SIG-M5 (cell line): ENCODE data around the gene C15orf61.

Source experiments
- DNase-seq: peaks from one replicate; lab custom pipeline; 2025; lab: John Stamatoyannopoulos, UW

C15orf61 gene

GRCh38 chr15:67549736-67550135 lies 28.8 kb downstream of the C15orf61 start:
- DNase-seq: no peak

GRCh38 chr15:67550522-67550921 lies 29.6 kb downstream of the C15orf61 start:
- DNase-seq: no peak

DNA sequence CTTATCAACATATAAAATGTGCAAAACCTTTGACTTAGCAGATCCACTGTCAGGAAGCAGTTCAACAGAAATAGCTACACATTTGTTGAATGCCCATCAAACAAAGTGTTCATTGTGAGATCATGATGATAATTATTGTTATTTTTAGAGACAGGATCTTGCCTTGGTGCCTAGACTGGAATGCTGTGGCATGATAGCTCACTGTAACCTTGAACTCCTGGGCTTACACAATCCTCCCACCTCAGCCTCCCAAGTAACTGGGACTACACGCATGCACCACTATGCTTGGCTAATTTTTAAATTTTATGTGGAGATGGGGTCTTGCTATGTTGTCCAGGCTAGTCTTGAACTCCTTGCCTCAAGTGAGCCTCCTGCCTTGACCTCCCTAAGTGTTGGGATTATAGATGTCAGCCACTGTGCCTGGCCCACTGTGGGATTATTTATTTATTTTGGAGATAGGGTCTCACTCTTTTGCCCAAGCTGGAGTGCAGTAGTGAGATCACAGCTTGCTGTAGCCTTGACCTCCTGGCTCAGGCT lies 30.3 kb downstream of the C15orf61 start:
- no peak for DNase-seq

- DNase-seq: no peak
Observed at GRCh38 chr15:67554580-67554979, 33.6 kb downstream of the C15orf61 start.

DNA sequence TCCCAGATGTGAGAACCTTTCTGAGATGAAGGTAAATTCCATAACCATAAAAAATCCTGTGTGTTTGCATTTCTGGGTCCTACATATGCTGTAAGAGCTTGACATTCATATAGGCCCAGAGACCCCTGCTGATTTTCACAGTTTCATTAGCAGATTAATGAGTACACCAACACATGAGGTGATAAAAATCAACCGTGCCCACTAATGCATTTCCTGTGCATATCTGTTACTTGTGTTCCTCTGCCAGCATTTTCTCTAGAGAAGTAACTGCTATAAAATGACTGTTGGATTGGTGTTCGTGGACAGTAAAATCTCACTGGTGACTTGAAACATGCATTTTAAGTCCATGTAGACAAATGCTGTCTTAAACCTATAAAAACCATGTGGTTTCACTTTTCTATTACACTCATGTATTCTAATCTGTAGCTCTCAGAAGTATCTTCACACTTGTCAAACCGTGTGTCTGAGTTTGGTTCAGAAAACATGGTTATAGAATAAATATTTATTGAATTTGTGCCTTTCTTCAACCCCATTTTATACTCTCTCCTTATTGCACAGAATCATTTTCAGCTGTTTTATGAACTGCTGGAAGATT lies 36.1 kb downstream of the C15orf61 start:
- no peak for DNase-seq

DNA sequence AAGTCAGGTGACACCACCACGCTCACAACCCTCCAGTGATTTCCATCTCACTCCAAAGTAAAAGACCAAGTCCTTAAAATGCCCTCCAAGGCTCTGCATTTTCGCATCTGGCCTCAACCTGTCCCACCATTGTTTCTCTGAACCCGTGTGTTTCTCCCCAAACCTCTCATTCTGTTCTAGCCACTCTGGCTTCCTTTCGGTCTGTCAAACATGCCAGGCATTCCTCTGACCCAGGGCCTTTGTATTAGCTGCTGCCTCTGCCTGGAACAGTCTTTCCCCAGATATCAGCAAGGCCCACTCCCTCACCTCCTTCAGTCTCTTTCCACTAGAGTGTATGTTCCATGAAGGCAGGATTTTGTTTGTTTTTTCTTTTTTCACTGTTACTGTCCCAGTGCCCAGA lies 37.6 kb downstream of the C15orf61 start:
- DNase-seq: no peak

DNA sequence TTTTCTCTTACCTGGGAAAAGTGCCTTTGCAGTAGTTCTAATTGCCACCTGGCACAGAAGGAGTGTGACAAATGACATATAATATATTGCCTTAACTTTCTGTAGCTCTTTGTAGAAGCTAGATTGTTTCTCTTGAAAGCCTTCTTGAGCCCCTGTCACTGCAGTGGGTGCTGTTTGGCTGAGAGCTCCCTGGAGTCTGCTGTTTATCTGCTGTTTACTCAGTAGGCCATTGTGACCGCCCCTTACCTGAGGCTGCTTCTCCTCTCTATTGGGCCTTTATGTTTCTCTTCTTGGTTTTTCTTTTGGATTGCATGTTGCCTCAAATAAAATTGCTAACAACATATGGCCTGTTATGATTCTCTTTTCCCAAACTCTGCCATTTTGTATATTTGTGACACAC lies 38.2 kb downstream of the C15orf61 start:
- DNase-seq: no peak

DNA sequence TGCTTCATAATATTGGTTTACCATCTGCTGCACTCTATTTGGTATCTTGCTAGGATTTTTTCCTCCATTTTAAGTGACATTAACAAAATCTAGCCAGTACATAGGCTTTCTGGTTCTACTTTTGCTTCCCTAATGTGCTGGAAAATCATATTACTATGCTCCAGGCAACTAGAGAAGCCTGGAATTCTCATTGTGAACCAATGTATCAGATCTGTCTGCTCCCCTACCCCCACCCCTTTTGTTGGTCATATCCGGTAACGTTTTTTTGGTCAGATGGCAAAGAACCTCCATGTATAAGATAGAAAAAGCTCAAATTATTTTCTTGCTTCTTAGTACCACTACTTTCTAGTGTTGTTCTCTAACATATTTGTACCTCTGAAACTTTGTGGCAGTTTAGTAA lies 38.6 kb downstream of the C15orf61 start:
- DNase-seq: no peak

DNA sequence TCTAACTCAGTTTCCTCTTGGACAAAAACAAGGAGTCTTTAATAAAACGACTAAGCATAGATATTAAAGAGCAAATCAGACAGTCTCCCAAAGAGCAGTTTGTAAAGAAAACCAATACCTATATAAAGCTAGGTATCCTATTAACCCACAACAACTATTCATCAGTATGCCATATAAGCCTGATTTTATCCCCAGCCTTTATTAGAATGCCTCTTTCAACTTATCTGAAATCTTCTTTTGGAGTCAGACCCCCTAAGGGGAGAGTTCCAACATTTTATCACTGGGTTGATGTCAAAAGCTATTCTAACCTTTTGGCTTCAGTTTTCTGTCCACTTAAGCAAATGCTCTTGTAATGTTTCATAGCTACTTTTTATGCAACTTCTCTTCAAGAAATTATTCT lies 39.4 kb downstream of the C15orf61 start:
- no peak for DNase-seq

- no peak for DNase-seq
Observed at GRCh38 chr15:67563092-67563491, 42.2 kb downstream of the C15orf61 start.

- DNase-seq: no peak
Observed at GRCh38 chr15:67564021-67564967, 43.4 kb downstream of the C15orf61 start.

GRCh38 chr15:67564968-67565345 lies 44.0 kb downstream of the C15orf61 start:
- no peak for DNase-seq

DNA sequence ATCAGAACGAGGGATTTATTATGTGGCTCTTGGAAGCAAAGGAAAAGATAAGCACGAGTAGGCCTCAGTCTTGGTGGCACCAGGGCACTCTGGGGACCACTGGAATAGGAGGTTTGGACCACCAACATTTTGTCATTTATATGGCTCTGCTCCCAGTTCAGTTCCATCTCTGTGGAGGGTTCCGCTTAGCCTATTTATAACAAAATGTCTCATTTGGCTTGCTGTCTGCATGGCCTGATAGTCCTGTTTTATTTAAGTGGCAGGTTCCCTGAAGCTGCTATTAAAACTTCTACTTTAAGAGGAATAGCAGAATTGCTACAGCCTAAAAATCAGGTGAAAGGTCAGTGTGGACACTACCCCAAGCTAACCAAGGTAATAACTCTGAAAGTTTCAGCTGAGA lies 48.7 kb downstream of the C15orf61 start:
- no peak for DNase-seq

- no peak for DNase-seq
Observed at GRCh38 chr15:67570875-67571647, 50.1 kb downstream of the C15orf61 start.

- no peak for DNase-seq
Observed at GRCh38 chr15:67571648-67572415, 50.9 kb downstream of the C15orf61 start.

- no peak for DNase-seq
Observed at GRCh38 chr15:67573194-67573593, 52.3 kb downstream of the C15orf61 start.

- no peak for DNase-seq
Observed at GRCh38 chr15:67575039-67575502, 54.1 kb downstream of the C15orf61 start.

- no peak for DNase-seq
Observed at GRCh38 chr15:67578020-67578600, 57.2 kb downstream of the C15orf61 start.

- no peak for DNase-seq
Observed at GRCh38 chr15:67579164-67579563, 58.2 kb downstream of the C15orf61 start.
